DOHH2 (cell line): ENCODE data around the gene MVB12B.

Experiments
- H3F3A ChIP-seq: fragments of 200-600 bp; sonication (generic), shearing (Covaris generic); 2 replicates; pipeline ENCODE4 v1.6.0; 2016; ENCODE audit warnings: antibody characterized with exemption, mild to moderate bottlenecking; ENCODE audit not compliant: control insufficient read depth, insufficient read depth
- H3K27ac ChIP-seq: fragments of 200-600 bp; sonication (generic); 2 replicates; pipeline ENCODE4 v1.5.1; 2014; ENCODE audit warnings: low read depth, mild to moderate bottlenecking, low read length, moderate library complexity
- H3K27me3 ChIP-seq: fragments of 200-600 bp; sonication (generic); 2 replicates; pipeline ENCODE4 v1.6.1; 2014; ENCODE audit warnings: mild to moderate bottlenecking, low read length, mixed read lengths; ENCODE audit not compliant: control insufficient read depth
- H3K36me3 ChIP-seq: fragments of 200-600 bp; sonication (generic); 2 replicates; pipeline ENCODE4 v1.6.1; 2014; ENCODE audit warnings: mild to moderate bottlenecking, low read length, moderate library complexity, mixed read lengths; ENCODE audit not compliant: control insufficient read depth
- H3K4me1 ChIP-seq: fragments of 200-600 bp; sonication (generic); 2 replicates; pipeline ENCODE4 v1.6.1; 2014; ENCODE audit warnings: mild to moderate bottlenecking, low read length, mixed read lengths; ENCODE audit not compliant: control insufficient read depth
- H3K4me2 ChIP-seq: fragments of 200-600 bp; sonication (generic); 2 replicates; pipeline ENCODE4 v1.6.0; 2014; ENCODE audit warnings: mild to moderate bottlenecking, low read length, moderate library complexity
- H3K4me3 ChIP-seq: fragments of 200-600 bp; sonication (generic); 2 replicates; pipeline ENCODE4 v1.5.1; 2014; ENCODE audit warnings: mild to moderate bottlenecking, low read length, mixed read lengths
- H3K79me2 ChIP-seq: fragments of 200-600 bp; sonication (generic); 2 replicates; pipeline ENCODE4 v1.6.1; 2014; ENCODE audit warnings: mild to moderate bottlenecking, low read length, mixed read lengths; ENCODE audit not compliant: control insufficient read depth
- H3K9me2 ChIP-seq: fragments of 200-600 bp; sonication (generic); replicated peaks from 2 replicates; pipeline ENCODE4 v1.6.1; 2014; ENCODE audit warnings: mild to moderate bottlenecking, low read length, mixed read lengths; ENCODE audit not compliant: control insufficient read depth
- H3K9me3 ChIP-seq: fragments of 200-600 bp; sonication (generic); 2 replicates; pipeline ENCODE4 v1.6.1; 2014; ENCODE audit warnings: antibody characterized with exemption, low read length, mixed read lengths; ENCODE audit not compliant: control insufficient read depth, insufficient read depth
- H4K20me1 ChIP-seq: fragments of 200-600 bp; sonication (generic); 2 replicates; pipeline ENCODE4 v1.6.0; 2014; ENCODE audit warnings: low read depth, mild to moderate bottlenecking, antibody characterized with exemption, low read length, moderate library complexity; ENCODE audit not compliant: control insufficient read depth, insufficient read depth
- EZH2phosphoT487 ChIP-seq: fragments of 200-600 bp; sonication (generic); IDR thresholded peaks from 2 replicates; pipeline ENCODE4 v1.6.1; 2017; ENCODE audit warnings: borderline replicate concordance, mild to moderate bottlenecking, antibody characterized with exemption, low read length, moderate library complexity, mixed read lengths
- TF ChIP-seq, protein P1 (sequence below): fragments of 200-600 bp; sonication (generic); IDR thresholded peaks from one replicate; pipeline ENCODE4 v1.5.1; 2014; ENCODE audit warnings: antibody characterized with exemption, mild to moderate bottlenecking, low read depth, low read length; ENCODE audit not compliant: poor library complexity, severe bottlenecking

MVB12B gene

DNA sequence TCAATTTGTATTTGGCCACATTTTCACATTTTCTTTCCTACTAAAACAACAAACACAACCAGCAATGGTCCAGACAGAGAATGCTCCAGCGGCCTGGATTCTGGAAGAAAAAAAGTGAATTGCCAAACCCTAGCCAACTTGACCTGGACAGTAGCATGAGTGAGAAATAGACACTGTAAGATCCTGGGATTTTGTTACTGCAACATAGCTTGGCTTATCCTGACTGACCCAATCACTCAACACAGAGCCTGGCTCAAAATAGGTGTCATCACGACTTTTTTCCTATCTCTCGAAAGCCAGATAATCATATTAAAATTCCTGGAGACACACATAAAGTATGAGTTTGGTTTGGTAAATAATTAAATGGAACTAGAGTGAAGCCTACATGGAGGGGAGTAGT, 25.4 kb upstream of the MVB12B start:
- Histone ChIP-seq H3K9me2 (no peaks in the 10 kb centered on the region), H3K36me3 (no peaks in the 10 kb centered on the region), H3K27me3 (no peaks in the 10 kb centered on the region; the same call in 1 of the 2 replicates), H3K4me2 (no peak overlapping the region), H3K4me3 (no peak overlapping the region), H3K79me2 (no peaks in the 10 kb centered on the region), H4K20me1 (no peaks in the 10 kb centered on the region), H3K27ac (no peak overlapping the region), H3K4me1 (no peaks in the 10 kb centered on the region), H3K9me3 (no peaks in the 10 kb centered on the region), H3F3A (no peaks in the 10 kb centered on the region)
- no peak for TF ChIP-seq EZH2phosphoT487
- TF ChIP-seq, protein P1, sequence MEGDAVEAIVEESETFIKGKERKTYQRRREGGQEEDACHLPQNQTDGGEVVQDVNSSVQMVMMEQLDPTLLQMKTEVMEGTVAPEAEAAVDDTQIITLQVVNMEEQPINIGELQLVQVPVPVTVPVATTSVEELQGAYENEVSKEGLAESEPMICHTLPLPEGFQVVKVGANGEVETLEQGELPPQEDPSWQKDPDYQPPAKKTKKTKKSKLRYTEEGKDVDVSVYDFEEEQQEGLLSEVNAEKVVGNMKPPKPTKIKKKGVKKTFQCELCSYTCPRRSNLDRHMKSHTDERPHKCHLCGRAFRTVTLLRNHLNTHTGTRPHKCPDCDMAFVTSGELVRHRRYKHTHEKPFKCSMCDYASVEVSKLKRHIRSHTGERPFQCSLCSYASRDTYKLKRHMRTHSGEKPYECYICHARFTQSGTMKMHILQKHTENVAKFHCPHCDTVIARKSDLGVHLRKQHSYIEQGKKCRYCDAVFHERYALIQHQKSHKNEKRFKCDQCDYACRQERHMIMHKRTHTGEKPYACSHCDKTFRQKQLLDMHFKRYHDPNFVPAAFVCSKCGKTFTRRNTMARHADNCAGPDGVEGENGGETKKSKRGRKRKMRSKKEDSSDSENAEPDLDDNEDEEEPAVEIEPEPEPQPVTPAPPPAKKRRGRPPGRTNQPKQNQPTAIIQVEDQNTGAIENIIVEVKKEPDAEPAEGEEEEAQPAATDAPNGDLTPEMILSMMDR = no peak

DNA sequence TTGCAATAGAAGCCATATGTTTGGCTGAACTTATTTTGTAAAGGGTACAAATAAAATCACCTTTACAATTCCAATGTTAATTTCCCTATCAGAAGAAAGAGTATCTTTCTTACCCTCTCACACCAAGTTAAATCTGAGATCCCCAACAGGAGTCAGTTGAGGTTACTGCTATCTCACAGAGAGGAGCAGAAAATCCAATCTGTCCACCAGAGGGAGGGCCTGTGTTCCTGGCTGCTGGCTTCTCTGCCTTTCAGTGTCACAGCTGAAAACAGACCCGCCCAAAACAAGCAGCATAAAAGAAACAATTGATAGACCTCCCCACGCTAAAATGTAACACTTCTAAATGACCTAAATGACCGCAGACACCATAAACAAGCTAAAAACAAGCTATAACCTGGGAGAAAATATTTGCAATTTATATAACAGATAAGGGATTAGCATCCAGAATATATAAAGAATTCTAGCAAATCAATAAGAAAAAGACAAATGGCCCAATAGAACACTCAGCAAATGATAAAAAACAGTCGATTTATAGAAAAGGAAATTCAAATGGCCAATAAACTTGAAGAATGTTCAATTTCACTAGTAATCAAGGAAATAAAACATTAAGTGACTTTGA, 24.5 kb upstream of the MVB12B start:
- Histone ChIP-seq H3K4me2 (no peak overlapping the region), H3K9me3 (no peaks in the 10 kb centered on the region)

DNA sequence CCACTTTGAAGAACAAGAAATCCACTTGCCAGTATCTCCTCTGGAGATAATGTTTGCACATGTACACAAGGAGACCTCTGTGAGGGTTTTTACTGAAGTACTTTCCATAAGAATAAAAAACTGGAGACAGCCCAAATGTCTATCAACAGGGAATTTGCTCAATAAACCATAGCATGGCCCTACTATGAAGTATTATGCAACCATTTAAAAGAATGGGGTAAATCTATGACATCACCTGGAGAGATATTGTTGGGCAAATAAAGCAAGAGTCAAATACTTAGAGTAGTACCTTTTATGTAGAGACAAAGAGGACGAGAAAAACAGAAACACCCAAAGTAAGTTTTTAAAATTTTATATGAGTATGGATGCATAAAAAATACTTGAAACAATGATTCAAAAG, 23.9 kb upstream of the MVB12B start:
- TF ChIP-seq, protein P1 = no peak
- TF ChIP-seq EZH2phosphoT487 = no peak
- no peak overlapping the region for H3K27ac ChIP-seq
- H3K4me1 ChIP-seq = no peaks in the 10 kb centered on the region
- no peaks in the 10 kb centered on the region for H3K36me3 ChIP-seq
- H3F3A ChIP-seq = no peaks in the 10 kb centered on the region
- no peaks in the 10 kb centered on the region for H3K79me2 ChIP-seq
- H3K4me2 ChIP-seq = no peak overlapping the region
- H3K9me3 ChIP-seq = no peaks in the 10 kb centered on the region
- no peaks in the 10 kb centered on the region; the same call in 1 of the 2 replicates for H3K27me3 ChIP-seq
- no peaks in the 10 kb centered on the region for H4K20me1 ChIP-seq
- H3K9me2 ChIP-seq = no peaks in the 10 kb centered on the region
- no peak overlapping the region for H3K4me3 ChIP-seq

More for the DNA sequence above, 24.5 kb upstream of the MVB12B start:
- H3K9me2 ChIP-seq = no peaks in the 10 kb centered on the region
- H3K27ac ChIP-seq = no peak overlapping the region
- no peak overlapping the region for H3K4me3 ChIP-seq
- H3F3A ChIP-seq = no peaks in the 10 kb centered on the region
- H4K20me1 ChIP-seq = no peaks in the 10 kb centered on the region
- no peaks in the 10 kb centered on the region for H3K4me1 ChIP-seq
- H3K79me2 ChIP-seq = no peaks in the 10 kb centered on the region
- no peaks in the 10 kb centered on the region; the same call in 1 of the 2 replicates for H3K27me3 ChIP-seq
- TF ChIP-seq EZH2phosphoT487 = no peak
- TF ChIP-seq, protein P1 = peak; percentile 58
- H3K36me3 ChIP-seq = no peaks in the 10 kb centered on the region
